ENCODE measurements around the gene TNC.

Gene TNC

GRCh38 chr9:115006660-115007059 is 111.3 kb downstream of the TNC start:
- H3K27me3 ChIP-seq (replicated peaks; ENCODE audit: insufficient read depth, low read length) = no peaks in the 10 kb centered on the region
- H3K4me2 ChIP-seq (ENCODE audit: low read depth, low read length) = no peak overlapping the region
- no peaks in the 10 kb centered on the region for H3K9me2 ChIP-seq (replicated peaks; ENCODE audit: insufficient read depth, low read length)
- no peak overlapping the region for H3K9ac ChIP-seq (ENCODE audit: low read length)
- no peaks in the 10 kb centered on the region for H3F3A ChIP-seq (ENCODE audit: insufficient read depth, low read length)
- H3K9me3 ChIP-seq (replicated peaks; ENCODE audit: insufficient read depth, low read length) = no peaks in the 10 kb centered on the region
- peaks cover 4% of the 10 kb centered on the region; the same call in 1 of the 2 replicates for H3K4me1 ChIP-seq (ENCODE audit: low read length)
- no peak overlapping the region for H2AFZ ChIP-seq (ENCODE audit: low read length)
- no peak overlapping the region for H3K27ac ChIP-seq (ENCODE audit: low read length)
- TF ChIP-seq EZH2 (optimal IDR thresholded peaks at IDR 0.05; ENCODE audit: low read depth, low read length) (no peak), CTCF (IDR thresholded peaks at IDR 0.05; ENCODE audit: low read length) (no peak), EZH2phosphoT487 (IDR thresholded peaks at IDR 0.05; ENCODE audit: low read length) (no peak)
- no peaks in the 10 kb centered on the region for H3K79me2 ChIP-seq (ENCODE audit: low read length)
- no peaks in the 10 kb centered on the region for H4K20me1 ChIP-seq (ENCODE audit: insufficient read depth, low read length)
- H3K36me3 ChIP-seq (replicated peaks; ENCODE audit: insufficient read depth, low read length) = no peaks in the 10 kb centered on the region
- no peak overlapping the region for H3K4me3 ChIP-seq (ENCODE audit: low read length)
- DNase-seq = no peak

- Histone ChIP-seq H3K27me3 (replicated peaks; ENCODE audit: insufficient read depth, low read length) (no peaks in the 10 kb centered on the region), H3K79me2 (ENCODE audit: low read length) (no peaks in the 10 kb centered on the region), H3K4me2 (ENCODE audit: low read depth, low read length) (no peak overlapping the region), H2AFZ (ENCODE audit: low read length) (no peak overlapping the region), H3K9me2 (replicated peaks; ENCODE audit: insufficient read depth, low read length) (no peaks in the 10 kb centered on the region), H3K4me3 (ENCODE audit: low read length) (no peak overlapping the region), H3K36me3 (replicated peaks; ENCODE audit: insufficient read depth, low read length) (no peaks in the 10 kb centered on the region), H3K4me1 (ENCODE audit: low read length) (peaks cover 4% of the 10 kb centered on the region; the same call in 1 of the 2 replicates), H3K9ac (ENCODE audit: low read length) (no peak overlapping the region), H4K20me1 (ENCODE audit: insufficient read depth, low read length) (no peaks in the 10 kb centered on the region), H3K9me3 (replicated peaks; ENCODE audit: insufficient read depth, low read length) (no peaks in the 10 kb centered on the region), H3K27ac (ENCODE audit: low read length) (no peak overlapping the region), H3F3A (ENCODE audit: insufficient read depth, low read length) (no peaks in the 10 kb centered on the region)
- no peak for TF ChIP-seq EZH2phosphoT487 (IDR thresholded peaks at IDR 0.05; ENCODE audit: low read length)
- TF ChIP-seq EZH2 (optimal IDR thresholded peaks at IDR 0.05; ENCODE audit: low read depth, low read length) = no peak
- no peak for TF ChIP-seq CTCF (IDR thresholded peaks at IDR 0.05; ENCODE audit: low read length)
- DNase-seq = no peak
Observed at GRCh38 chr9:115005322-115005721, 112.6 kb downstream of the TNC start.

GRCh38 chr9:115004545-115004944 is 113.4 kb downstream of the TNC start:
- no peak for DNase-seq
- H3K9ac ChIP-seq (ENCODE audit: low read length) = no peak overlapping the region

More at GRCh38 chr9:115004545-115004944, 113.4 kb downstream of the TNC start:
- H3K4me1 ChIP-seq (ENCODE audit: low read length) = peaks cover 4% of the 10 kb centered on the region; the same call in 1 of the 2 replicates
- no peak overlapping the region for H3K4me3 ChIP-seq (ENCODE audit: low read length)
- no peaks in the 10 kb centered on the region for H3K9me2 ChIP-seq (replicated peaks; ENCODE audit: insufficient read depth, low read length)
- H2AFZ ChIP-seq (ENCODE audit: low read length) = no peak overlapping the region
- H3K27me3 ChIP-seq (replicated peaks; ENCODE audit: insufficient read depth, low read length) = no peaks in the 10 kb centered on the region
- no peaks in the 10 kb centered on the region for H3K36me3 ChIP-seq (replicated peaks; ENCODE audit: insufficient read depth, low read length)
- no peaks in the 10 kb centered on the region for H4K20me1 ChIP-seq (ENCODE audit: insufficient read depth, low read length)
- H3F3A ChIP-seq (ENCODE audit: insufficient read depth, low read length) = no peaks in the 10 kb centered on the region
- H3K27ac ChIP-seq (ENCODE audit: low read length) = no peak overlapping the region
- H3K9me3 ChIP-seq (replicated peaks; ENCODE audit: insufficient read depth, low read length) = no peaks in the 10 kb centered on the region
- H3K4me2 ChIP-seq (ENCODE audit: low read depth, low read length) = no peak overlapping the region
- TF ChIP-seq EZH2phosphoT487 (IDR thresholded peaks at IDR 0.05; ENCODE audit: low read length) (no peak), CTCF (IDR thresholded peaks at IDR 0.05; ENCODE audit: low read length) (no peak), EZH2 (optimal IDR thresholded peaks at IDR 0.05; ENCODE audit: low read depth, low read length) (no peak)
- H3K79me2 ChIP-seq (ENCODE audit: low read length) = no peaks in the 10 kb centered on the region
